Pancreas (tissue), 10 donors: ENCODE measurements around the gene WWOX. TPM values are rescaled to one million over a fixed set of nuclear protein-coding genes. Genes with fewer than 3 reads are reported as not detected.

ENCODE experiments used
- ATAC-seq, 4 donors: fragments of 200-7000 bp; cut with Tn5 transposase; one replicate each; pipeline versions ENCODE4 v1.8.0 to v1.9.1; 2020; ENCODE audit warnings: mild to moderate bottlenecking in 4 of 4, moderate library complexity in 4 of 4
- DNase-seq, 6 donors: peaks; one replicate each; pipeline ENCODE4 v3.0.0-alpha.2; 2020
- FAIRE-seq: peaks from 2 replicates; lab custom pipeline; 2012; peaks lifted over from hg19 to GRCh38; lab: Jason Lieb, UNC
- H3K27ac ChIP-seq, 4 donors: fragments of 200-600 bp; sonication (generic); 1 replicate in 3 of 4; 2 replicates in 1 of 4; pipeline versions ENCODE4 v1.5.0 to v1.8.0; 2020
- H3K27me3 ChIP-seq, 4 donors: fragments of 200-600 bp; one replicate each; pipeline ENCODE4 v1.8.0; 2021
- H3K36me3 ChIP-seq, 3 donors: fragments of 200-600 bp; sonication (generic) in 1 of 3; one replicate each; pipeline versions ENCODE4 v1.5.0 to v1.8.0; 2020 to 2021
- H3K4me1 ChIP-seq, 3 donors: fragments of 200-600 bp; one replicate each; pipeline ENCODE4 v1.8.0; 2021
- H3K4me3 ChIP-seq, 4 donors: fragments of 200-600 bp; sonication (generic) in 2 of 4; one replicate each; pipeline versions ENCODE4 v1.5.0 to v1.8.0; 2020 to 2021
- H3K9me3 ChIP-seq, 4 donors: fragments of 200-600 bp; one replicate each; pipeline ENCODE4 v1.8.0; 2021
- CTCF ChIP-seq, 4 donors: fragments of 200-600 bp; sonication (generic) in 3 of 4; IDR thresholded peaks; one replicate each; pipeline versions ENCODE4 v1.5.0 to v1.8.0; 2021; ENCODE audit warnings: antibody characterized with exemption in 4 of 4
- WGBS, 2 donors: extraction: QIAGEN DNeasy Blood & Tissue Kit; methylation state at CpG; one replicate each; pipeline ENCODE4 v1.1.7; 2013; 5-methylcytosine and 5-hydroxymethylcytosine counted together
- intact Hi-C, 3 donors: fragments of 100-400 bp; cut with DNase I; formaldehyde crosslinking; loops; one replicate each; pipeline versions ENCODE4 v1.11.1 to v1.14.2; 2022
- polyA plus RNA-seq, 2 donors: library from polyadenylated mRNA; stranded (reverse); fragments of 200-250 nt; gene quantifications; one replicate each; pipeline ENCODE4 v1.2.3, GENCODE V29; 2013
- total RNA-seq, 6 donors: library from RNA; stranded (reverse); fragmentation: NEBNext Ultra II Directional in 4 of 6; extraction: Animal tissue kit (Norgen Biotek cat#: 25700) in 4 of 6; gene quantifications; one replicate each; pipeline versions ENCODE4 v1.2.1 to v1.2.4, GENCODE V29; 2021 to 2023
- donor health status: healthy with polysubstance abuse.
- donor health status: DM: no; HTN: no; CAD: no; lungs with moderate emphysema.
- donor health status: DM: no; HTN: no; CAD: no.
- donor health status: control.
- donor health status: control.
- donor health status: Bipolar disorder and iron deficiency.
- donor health status: DM: yes; HTN: yes; CAD: no.
- donor health status: DM: no; HTN: no; CAD: no.
- donor health status: DM: no; HTN: no; CAD: no.
- donor health status: DM: yes; HTN: yes; CAD: no.

Gene WWOX
- total and polyA plus RNA-seq, 8 donors, result 6.8 to 14.4 (median 10.8) TPM

- ATAC-seq (no peak), DNase-seq (no peak), FAIRE-seq (no peak)
- H3K27ac ChIP-seq, result no peak overlapping the region
- intact Hi-C loops, result no loop called here
- H3K4me3 ChIP-seq, result no peak overlapping the region
- no peaks in the 10 kb centered on the region for H3K4me1 ChIP-seq
- no peaks in the 10 kb centered on the region for H3K9me3 ChIP-seq
- no peak for TF ChIP-seq CTCF (IDR thresholded peaks at IDR 0.05)
- H3K27me3 ChIP-seq, result no peaks in the 10 kb centered on the region
- no peaks in the 10 kb centered on the region for H3K36me3 ChIP-seq
- WGBS, 2 donors, result 83 to 91% methylated on average over 4 of the region's 4 CpGs
Observed at GRCh38 chr16:78081341-78081740, 18.1 kb upstream of the WWOX start.

DNA sequence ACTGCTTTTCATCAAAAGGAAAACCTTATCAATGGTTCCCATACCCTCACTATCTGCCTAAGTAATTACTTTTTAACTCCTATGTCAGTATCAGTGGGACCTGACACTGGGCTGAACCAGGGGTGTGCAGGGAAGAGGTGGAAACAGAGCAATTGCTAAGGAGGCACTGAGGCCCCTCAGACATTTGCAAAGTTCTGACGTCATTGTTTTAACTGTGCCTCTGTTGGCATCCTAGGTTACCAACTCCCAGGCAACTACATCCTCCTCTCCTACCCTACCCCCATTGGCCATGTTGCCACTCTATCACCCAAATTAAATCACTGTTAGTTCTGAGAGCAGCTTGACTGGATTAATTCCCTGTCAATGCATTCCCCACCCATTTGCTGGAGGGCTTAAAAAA, 8.0 kb upstream of the WWOX start:
- Histone ChIP-seq H3K4me1 (no peaks in the 10 kb centered on the region), H3K4me3 (no peak overlapping the region), H3K27ac (no peak overlapping the region), H3K36me3 (no peaks in the 10 kb centered on the region), H3K9me3 (no peaks in the 10 kb centered on the region), H3K27me3 (no peaks in the 10 kb centered on the region)
- intact Hi-C loops, result no loop called here
- 42 to 63% methylated on average over 1 of the region's 1 CpG for WGBS, 2 donors
- DNase-seq (no peak), ATAC-seq (no peak), FAIRE-seq (no peak)
- TF ChIP-seq CTCF (IDR thresholded peaks at IDR 0.05), result no peak

- Histone ChIP-seq H3K4me3 (no peak overlapping the region), H3K9me3 (no peaks in the 10 kb centered on the region), H3K27ac (no peak overlapping the region), H3K27me3 (no peaks in the 10 kb centered on the region), H3K4me1 (no peaks in the 10 kb centered on the region), H3K36me3 (no peaks in the 10 kb centered on the region)
- 57 to 62% methylated on average over 7 of the region's 7 CpGs for WGBS, 2 donors
- FAIRE-seq (no peak), DNase-seq (no peak), ATAC-seq (no peak)
- intact Hi-C loops, result no loop called here
- TF ChIP-seq CTCF (IDR thresholded peaks at IDR 0.05), result no peak
Observed at GRCh38 chr16:78092758-78093157, 6.7 kb upstream of the WWOX start.

DNA sequence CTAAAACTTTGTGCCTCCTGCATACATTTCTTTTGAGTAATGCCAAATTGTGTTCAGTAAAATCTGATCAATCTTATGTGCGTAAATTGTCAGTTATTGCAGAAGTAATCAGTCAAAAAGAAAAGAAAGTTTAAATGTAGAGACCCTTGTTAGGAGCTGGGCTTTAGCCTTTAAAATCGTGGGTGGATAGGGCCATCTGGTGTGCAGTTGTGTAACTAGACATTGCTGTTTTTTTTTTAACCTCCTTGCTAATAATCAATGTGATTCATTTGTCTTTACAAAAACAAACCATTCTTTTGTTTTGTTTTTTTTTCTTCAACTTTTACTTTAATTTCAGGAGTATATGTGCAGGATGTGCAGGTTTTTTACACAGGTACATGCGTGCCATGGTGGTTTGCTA, 5.3 kb upstream of the WWOX start:
- intact Hi-C loops, result no loop called here

DNA sequence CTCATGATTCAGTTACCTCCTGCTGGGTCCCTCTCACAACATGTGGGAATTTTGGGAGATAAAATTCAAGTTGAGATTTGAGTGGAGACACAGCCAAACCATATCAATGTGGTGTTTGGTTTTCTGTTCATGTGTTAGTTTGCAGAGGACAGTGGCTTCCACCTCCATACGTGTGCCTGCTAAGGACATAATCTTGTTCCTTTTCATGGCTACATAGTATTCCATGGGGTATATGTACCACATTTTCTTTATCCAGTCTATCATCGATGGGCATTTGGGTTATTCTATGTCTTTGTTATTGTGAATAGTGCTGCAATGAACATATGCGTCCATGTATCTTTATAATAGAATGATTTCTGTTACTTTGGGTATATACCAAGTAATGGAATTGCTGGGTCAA, 4.5 kb upstream of the WWOX start:
- Histone ChIP-seq H3K27ac (no peak overlapping the region), H3K4me1 (no peaks in the 10 kb centered on the region), H3K9me3 (no peaks in the 10 kb centered on the region), H3K4me3 (no peak overlapping the region), H3K27me3 (no peaks in the 10 kb centered on the region), H3K36me3 (no peaks in the 10 kb centered on the region)
- ATAC-seq (no peak), DNase-seq (no peak), FAIRE-seq (no peak)
- TF ChIP-seq CTCF (IDR thresholded peaks at IDR 0.05), result no peak
- intact Hi-C loops, result no loop called here
- 64 to 74% methylated on average over 3 of the region's 3 CpGs for WGBS, 2 donors

More for the DNA sequence above, 5.3 kb upstream of the WWOX start:
- DNase-seq (no peak), FAIRE-seq (no peak), ATAC-seq (no peak)
- no peak for TF ChIP-seq CTCF (IDR thresholded peaks at IDR 0.05)
- no peak overlapping the region for H3K4me3 ChIP-seq
- no peaks in the 10 kb centered on the region for H3K4me1 ChIP-seq
- no peaks in the 10 kb centered on the region for H3K9me3 ChIP-seq
- no peak overlapping the region for H3K27ac ChIP-seq
- no peaks in the 10 kb centered on the region for H3K27me3 ChIP-seq
- H3K36me3 ChIP-seq, result no peaks in the 10 kb centered on the region
- 58 to 59% methylated on average over 3 of the region's 3 CpGs for WGBS, 2 donors
